Memory B cell (primary cell): Measurements from ENCODE around the gene AIFM3.
"Not testable (repeated sequence)": the region's sequence is repeated elsewhere in the genome, so short reads cannot be mapped to it uniquely, and the experiment has no call there.

ENCODE experiments used
- ATAC-seq: fragments of 150-1000 bp; cut with Tn5 transposase; 2 replicates; pipeline ENCODE4 v1.10.0; 2021; ENCODE audit warnings: low read depth, mild to moderate bottlenecking, moderate library complexity
- DNase-seq, 2 donors: peaks; one replicate each; pipeline ENCODE4 v3.0.0; 2022; ENCODE audit warnings: low spot score in 2 of 2
- H3K27ac Mint-ChIP-seq: one replicate; pipeline ENCODE4 v1.8.0; 2022; ENCODE audit warnings: mild to moderate bottlenecking, moderate library complexity, mixed read lengths
- H3K27me3 Mint-ChIP-seq: one replicate; pipeline ENCODE4 v1.8.0; 2022; ENCODE audit warnings: mixed read lengths
- H3K36me3 Mint-ChIP-seq: one replicate; pipeline ENCODE4 v1.8.0; 2022; ENCODE audit warnings: mild to moderate bottlenecking, mixed read lengths
- H3K4me1 Mint-ChIP-seq: one replicate; pipeline ENCODE4 v1.8.0; 2022; ENCODE audit warnings: mixed read lengths
- H3K4me3 Mint-ChIP-seq: one replicate; pipeline ENCODE4 v1.8.0; 2022; ENCODE audit warnings: mild to moderate bottlenecking, moderate library complexity, mixed read lengths
- H3K9me3 Mint-ChIP-seq: one replicate; pipeline ENCODE4 v1.8.0; 2022; ENCODE audit warnings: mixed read lengths

AIFM3 gene, protein sequence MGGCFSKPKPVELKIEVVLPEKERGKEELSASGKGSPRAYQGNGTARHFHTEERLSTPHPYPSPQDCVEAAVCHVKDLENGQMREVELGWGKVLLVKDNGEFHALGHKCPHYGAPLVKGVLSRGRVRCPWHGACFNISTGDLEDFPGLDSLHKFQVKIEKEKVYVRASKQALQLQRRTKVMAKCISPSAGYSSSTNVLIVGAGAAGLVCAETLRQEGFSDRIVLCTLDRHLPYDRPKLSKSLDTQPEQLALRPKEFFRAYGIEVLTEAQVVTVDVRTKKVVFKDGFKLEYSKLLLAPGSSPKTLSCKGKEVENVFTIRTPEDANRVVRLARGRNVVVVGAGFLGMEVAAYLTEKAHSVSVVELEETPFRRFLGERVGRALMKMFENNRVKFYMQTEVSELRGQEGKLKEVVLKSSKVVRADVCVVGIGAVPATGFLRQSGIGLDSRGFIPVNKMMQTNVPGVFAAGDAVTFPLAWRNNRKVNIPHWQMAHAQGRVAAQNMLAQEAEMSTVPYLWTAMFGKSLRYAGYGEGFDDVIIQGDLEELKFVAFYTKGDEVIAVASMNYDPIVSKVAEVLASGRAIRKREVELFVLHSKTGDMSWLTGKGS

DNA sequence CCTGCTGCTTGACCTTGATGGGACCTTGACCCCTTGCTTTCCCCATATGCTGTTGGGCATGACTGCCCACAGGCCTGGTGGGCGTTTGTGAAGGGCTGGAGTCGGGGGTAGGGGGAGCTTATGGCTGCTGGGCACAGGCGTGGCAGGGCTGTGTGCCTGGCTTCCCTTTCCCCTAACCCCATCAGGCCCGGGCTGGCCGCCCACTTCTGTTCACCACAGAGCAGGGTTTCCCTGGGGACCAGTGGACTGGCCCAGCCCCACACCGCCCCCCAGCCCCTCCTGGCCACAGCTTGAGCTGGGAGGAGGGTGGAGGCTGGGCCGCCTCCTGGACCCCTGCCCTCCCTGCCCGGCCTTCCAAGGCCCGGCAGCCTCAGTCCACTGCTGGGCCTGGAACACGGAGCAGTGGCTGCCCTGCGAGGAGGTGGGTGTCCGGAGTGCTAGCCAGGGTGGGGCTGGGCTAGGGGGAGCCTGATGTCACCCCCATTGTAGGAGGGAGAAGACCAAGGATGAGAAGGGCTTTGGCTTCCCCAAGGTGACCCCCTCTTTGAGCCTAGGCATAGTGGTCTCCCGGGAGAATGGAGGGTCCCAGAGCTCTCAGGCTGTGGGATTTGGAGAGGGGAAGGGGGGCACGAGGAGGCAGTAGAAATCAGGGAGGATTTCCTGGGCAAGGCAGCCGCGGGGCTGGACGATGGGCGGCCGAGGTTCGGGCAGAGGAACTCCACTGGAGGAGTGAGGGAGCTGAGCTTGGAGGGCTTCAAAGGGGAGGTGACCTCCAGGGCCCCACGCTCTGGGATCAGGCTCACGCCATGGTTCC, at the start of gene AIFM3:
TSS of gene AIFM3 (plus strand) at position 373 of the 814 bp plus-strand sequence. CDS start 690 bp downstream, outside the sequence.
- no peaks in the 10 kb centered on the region for H3K36me3 Mint-ChIP-seq
- no peak within 1 kb of the TSS for H3K4me3 Mint-ChIP-seq
- no peak within 1 kb of the TSS for H3K27ac Mint-ChIP-seq
- no peaks in the 10 kb centered on the region for H3K27me3 Mint-ChIP-seq
- no peaks in the 10 kb centered on the region for H3K9me3 Mint-ChIP-seq
- DNase-seq (no peak), ATAC-seq (no peak)
- peaks cover 35% of the 10 kb centered on the region for H3K4me1 Mint-ChIP-seq

DNA sequence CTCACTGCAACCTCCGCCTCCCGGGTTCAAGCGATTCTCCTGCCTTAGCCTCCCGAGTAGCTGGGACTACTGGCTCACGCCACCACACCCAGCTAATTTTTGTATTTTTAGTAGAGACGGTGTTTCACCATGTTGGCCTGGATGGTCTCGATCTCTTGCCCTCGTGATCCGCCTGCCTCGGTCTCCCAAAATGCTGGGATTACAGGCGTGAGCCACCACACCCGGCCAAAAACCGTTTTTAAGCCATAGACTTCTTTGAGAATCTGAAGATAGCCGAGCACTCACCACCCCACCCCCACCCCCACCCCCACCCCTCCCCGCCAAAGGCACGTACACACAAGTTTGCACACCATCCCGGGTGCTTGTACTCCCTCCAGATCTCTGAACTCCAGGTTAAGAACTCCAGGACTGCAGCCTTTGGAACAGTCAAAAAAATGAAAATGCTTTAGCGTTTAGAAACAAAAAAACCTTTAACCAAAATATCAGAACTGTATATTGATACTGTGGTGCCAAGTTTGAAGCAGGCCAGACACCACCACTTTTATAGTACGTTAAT, 48.3 kb upstream of the AIFM3 start:
- Mint-ChIP-seq H3K4me3 (peak overlapping the region; percentile 95), H3K36me3 (peaks cover 2% of the 10 kb centered on the region), H3K4me1 (peaks cover 26% of the 10 kb centered on the region), H3K27me3 (no peaks in the 10 kb centered on the region), H3K9me3 (no peaks in the 10 kb centered on the region), H3K27ac (peak overlapping the region; percentile 80)
- DNase-seq = no peak
- ATAC-seq = no peak

DNA sequence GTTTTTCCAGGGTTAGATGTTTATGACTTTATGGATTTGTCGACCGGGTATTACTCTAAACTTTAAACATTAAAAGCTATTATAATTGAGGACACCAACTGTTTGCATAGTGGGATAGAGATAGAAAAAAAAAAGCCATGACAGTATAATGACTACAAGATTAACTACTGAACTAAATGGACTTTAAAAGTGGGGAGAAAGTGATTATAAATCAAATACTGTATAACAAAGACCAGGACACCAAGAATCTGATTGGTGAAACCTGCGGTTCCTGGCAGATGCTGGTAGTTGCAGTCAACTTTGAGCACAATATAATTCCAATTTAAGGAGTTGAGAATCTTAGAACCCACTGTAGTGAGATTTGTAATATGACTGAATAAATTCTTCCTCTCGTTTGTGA, 47.3 kb upstream of the AIFM3 start:
- peak overlapping the region; percentile 75 for H3K4me3 Mint-ChIP-seq
- H3K4me1 Mint-ChIP-seq = peaks cover 29% of the 10 kb centered on the region
- ATAC-seq (no peak), DNase-seq (no peak)
- no peaks in the 10 kb centered on the region for H3K27me3 Mint-ChIP-seq
- peaks cover 2% of the 10 kb centered on the region for H3K36me3 Mint-ChIP-seq
- no peak overlapping the region for H3K27ac Mint-ChIP-seq
- H3K9me3 Mint-ChIP-seq = no peaks in the 10 kb centered on the region

DNA sequence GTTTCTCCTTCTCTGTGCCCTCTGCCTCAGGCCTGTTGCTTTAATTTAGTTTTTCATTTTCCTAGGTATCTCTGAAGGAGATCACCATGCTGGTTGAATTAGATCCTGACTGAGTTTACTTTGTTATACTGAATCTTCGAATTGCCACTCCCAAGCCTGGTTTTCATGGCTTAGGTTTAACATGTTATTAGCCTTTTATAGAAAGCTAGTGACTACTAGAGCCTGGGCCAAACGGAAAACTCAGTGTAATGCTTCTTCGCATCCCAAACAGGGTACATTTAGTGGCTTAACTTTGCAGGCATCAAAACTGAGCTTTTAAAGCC, 46.2 kb upstream of the AIFM3 start:
- Mint-ChIP-seq H3K4me1 (peaks cover 35% of the 10 kb centered on the region), H3K27ac (no peak overlapping the region), H3K4me3 (peak overlapping the region; percentile 75), H3K27me3 (no peaks in the 10 kb centered on the region), H3K9me3 (no peaks in the 10 kb centered on the region), H3K36me3 (peaks cover 2% of the 10 kb centered on the region)
- no peak for ATAC-seq
- no peak for DNase-seq

DNA sequence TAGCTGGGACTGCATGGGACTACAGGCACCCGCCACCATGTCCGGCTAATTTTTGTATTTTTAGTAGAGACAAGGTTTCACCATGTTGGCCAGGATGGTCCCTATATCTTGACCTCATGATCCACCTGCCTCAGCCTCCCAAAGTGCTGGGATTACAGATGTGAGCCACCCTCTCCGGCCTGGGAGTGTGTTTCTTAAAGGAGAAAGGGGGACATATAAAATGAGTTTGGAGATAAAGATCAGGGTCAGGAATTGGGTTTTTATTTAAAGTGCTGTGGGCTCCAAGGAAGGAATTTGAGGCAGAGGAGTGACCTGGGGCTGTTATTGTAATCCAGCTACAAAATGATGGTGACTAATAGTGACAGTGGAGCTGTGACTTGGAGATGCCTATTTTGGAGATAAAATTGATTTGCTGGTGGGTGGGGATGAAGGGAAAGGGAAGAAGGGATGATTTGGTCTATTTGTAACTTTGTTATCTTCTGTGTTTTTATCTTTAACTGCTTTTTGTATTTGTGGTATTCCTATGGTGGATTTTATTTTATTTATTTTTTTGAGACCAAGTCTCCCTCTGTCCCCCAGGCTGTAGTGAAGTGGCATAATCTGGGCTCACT, 44.8 kb upstream of the AIFM3 start:
- no peaks in the 10 kb centered on the region for H3K9me3 Mint-ChIP-seq
- H3K36me3 Mint-ChIP-seq = peaks cover 7% of the 10 kb centered on the region
- no peak for ATAC-seq
- H3K4me3 Mint-ChIP-seq = peak overlapping the region; percentile 28
- H3K27ac Mint-ChIP-seq = peak overlapping the region; percentile 79
- peaks cover 38% of the 10 kb centered on the region for H3K4me1 Mint-ChIP-seq
- H3K27me3 Mint-ChIP-seq = no peaks in the 10 kb centered on the region
- no peak for DNase-seq

DNA sequence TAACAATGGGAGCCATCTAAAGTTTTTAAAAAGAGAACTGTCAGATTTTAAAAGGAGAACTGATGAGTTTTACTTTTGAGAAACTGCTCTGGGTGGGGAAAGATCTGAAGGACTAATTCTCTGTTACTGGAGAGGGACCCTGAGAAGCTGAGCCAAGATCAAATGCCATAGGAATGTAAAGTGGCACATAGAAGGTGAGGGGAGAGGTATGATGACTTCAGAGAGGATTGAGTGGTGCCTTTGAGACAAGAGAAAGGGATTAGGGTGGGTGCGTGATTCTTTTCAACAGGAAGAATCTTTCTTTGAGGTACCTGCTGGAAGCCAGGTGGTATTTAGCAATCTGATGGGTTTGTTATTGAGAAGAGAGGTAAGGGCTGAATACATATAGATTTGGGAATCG, 40.8 kb upstream of the AIFM3 start:
- Mint-ChIP-seq H3K9me3 (no peaks in the 10 kb centered on the region), H3K27ac (peak overlapping the region; percentile 84), H3K4me1 (peaks cover 36% of the 10 kb centered on the region), H3K36me3 (peaks cover 13% of the 10 kb centered on the region), H3K27me3 (no peaks in the 10 kb centered on the region), H3K4me3 (peak overlapping the region; percentile 8)
- peak; percentile 48 for ATAC-seq
- DNase-seq = no peak

DNA sequence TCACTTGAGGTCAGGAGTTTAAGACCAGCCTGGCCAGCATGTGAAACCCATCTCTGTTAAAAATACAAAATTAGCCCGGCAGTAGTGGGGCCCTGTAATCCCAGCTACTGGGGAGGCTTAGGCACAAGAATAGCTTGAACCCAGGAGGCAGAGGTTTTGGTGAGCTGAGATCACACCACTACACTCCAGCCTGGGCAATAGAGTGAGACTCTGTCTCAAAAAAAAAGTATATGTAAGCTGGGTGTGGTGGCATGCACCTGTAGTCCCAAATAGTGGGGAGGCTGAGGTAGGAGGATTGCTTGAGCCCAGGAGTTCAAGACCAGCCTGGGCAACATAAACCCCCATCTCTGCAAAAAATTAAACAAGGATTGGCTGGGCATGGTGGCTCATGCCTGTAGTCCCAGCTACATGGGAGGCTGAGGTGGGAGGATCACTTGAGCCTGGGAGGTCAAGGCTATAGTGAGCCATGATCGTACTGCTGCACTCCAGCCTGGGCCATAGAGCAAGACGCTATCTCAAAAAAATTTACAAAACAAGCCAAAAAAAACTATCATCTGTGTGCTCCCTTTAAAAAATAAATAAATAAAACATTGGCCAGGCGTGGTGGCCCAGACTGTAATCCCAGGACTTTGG, 39.0 kb upstream of the AIFM3 start:
- DNase-seq = no peak
- Mint-ChIP-seq H3K27ac (no peak overlapping the region), H3K4me3 (no peak overlapping the region), H3K9me3 (no peaks in the 10 kb centered on the region), H3K27me3 (no peaks in the 10 kb centered on the region), H3K4me1 (peaks cover 32% of the 10 kb centered on the region), H3K36me3 (peaks cover 12% of the 10 kb centered on the region)
- ATAC-seq = no peak

DNA sequence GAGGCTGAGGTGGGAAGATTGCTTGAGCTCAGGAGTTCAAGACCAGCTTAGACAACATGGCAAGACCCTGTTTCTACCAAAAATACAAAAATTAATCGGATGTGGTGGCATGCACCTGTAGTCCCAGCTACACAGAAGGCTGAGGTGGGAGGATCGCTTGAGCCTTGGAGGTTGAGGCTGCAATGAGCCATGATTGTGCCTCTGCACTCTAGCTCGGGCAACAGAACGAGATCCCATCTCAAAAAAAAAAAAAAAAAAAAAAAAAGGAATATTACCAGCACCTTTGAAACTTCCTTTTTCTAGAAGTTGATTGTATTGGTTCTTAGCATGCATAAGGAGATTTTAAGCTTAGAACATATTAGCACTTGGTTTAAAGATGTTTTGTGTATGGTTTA, 38.5 kb upstream of the AIFM3 start:
- Mint-ChIP-seq H3K27me3 (no peaks in the 10 kb centered on the region), H3K27ac (no peak overlapping the region), H3K4me1 (peaks cover 32% of the 10 kb centered on the region), H3K9me3 (no peaks in the 10 kb centered on the region), H3K4me3 (no peak overlapping the region), H3K36me3 (peaks cover 12% of the 10 kb centered on the region)
- DNase-seq = no peak
- no peak for ATAC-seq

DNA sequence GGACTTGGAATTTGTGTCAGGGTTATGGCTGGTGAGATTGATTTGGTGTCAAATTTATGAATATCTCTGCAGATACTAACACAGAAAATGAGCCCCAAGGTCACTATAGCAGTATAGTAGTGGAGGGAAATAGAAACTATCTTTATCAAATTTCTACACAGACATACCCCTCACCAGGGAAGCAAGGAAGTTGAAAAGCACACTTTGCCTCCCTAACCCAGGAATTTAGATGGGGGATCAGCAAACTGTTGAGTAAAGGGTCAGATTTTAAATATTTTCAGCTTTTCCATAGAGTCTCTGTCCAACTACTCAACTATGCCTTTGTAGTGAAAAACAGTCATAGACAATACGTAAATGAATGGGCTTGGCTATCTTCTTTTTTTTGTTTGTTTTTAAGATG, 37.1 kb upstream of the AIFM3 start:
- Mint-ChIP-seq H3K36me3 (peaks cover 18% of the 10 kb centered on the region), H3K4me1 (peaks cover 32% of the 10 kb centered on the region), H3K27ac (no peak overlapping the region), H3K27me3 (no peaks in the 10 kb centered on the region), H3K4me3 (no peak overlapping the region), H3K9me3 (no peaks in the 10 kb centered on the region)
- DNase-seq = no peak
- ATAC-seq = no peak

DNA sequence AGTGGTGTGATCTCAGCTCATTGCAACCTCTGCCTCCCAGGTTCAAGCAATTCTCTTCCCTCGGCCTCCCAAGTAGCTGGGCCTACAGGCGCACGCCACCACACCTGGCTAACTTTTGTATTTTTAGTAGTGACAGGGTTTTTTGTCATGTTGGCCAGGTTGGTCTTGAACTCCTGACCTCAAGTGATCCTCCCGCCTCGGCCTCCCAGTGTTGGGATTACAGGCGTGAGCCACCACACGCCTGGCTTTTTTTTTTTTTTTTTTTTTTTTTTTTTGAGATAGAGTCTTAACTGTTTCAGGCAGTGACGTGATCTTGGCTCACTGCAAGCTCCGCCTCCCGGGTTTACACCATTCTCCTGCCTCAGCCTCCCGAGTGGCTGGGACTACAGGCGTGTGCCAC, 36.6 kb upstream of the AIFM3 start:
- Mint-ChIP-seq H3K4me1 (peaks cover 29% of the 10 kb centered on the region), H3K36me3 (peaks cover 18% of the 10 kb centered on the region)
- ATAC-seq, DNase-seq, H3K27me3 Mint-ChIP-seq, H3K9me3 Mint-ChIP-seq, H3K27ac Mint-ChIP-seq, H3K4me3 Mint-ChIP-seq: not testable (repeated sequence)

DNA sequence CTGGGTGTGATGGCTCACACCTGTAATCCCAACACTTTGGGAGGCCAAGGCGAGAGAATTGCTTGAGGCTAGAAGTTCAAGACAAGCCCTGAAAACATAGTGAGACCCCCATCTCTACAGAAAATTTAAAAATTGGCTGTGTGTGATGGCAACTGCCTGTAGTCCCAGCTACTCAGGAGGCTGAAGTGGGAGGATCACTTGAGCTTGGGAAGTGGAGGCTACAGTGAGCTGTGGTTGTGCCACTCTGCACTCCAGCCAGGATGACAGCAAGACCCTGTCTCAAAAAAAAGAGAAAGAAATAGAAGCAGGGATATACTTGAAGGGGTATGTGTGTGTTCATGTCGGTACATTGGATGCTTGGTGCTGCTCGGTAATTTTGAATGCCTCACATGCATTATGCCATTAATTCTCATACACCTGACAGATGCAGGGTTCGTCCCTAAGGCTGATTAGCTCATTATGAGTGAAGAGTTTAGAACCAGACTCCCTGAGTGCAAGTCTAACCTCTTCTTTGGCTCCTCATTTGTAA, 35.9 kb upstream of the AIFM3 start:
- ATAC-seq (no peak), DNase-seq (no peak)
- Mint-ChIP-seq H3K4me3 (no peak overlapping the region), H3K9me3 (no peaks in the 10 kb centered on the region), H3K27me3 (no peaks in the 10 kb centered on the region), H3K4me1 (peaks cover 22% of the 10 kb centered on the region), H3K36me3 (peaks cover 17% of the 10 kb centered on the region), H3K27ac (no peak overlapping the region)

DNA sequence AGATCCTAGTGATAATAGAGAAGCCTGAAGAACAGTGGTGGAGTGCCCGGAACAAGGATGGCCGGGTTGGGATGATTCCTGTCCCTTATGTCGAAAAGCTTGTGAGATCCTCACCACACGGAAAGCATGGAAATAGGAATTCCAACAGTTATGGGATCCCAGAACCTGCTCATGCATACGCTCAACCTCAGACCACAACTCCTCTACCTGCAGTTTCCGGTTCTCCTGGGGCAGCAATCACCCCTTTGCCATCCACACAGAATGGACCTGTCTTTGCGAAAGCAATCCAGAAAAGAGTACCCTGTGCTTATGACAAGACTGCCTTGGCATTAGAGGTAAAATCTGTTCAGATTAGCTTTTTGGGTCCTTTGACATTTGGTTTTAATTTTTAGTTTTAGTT, 33.1 kb upstream of the AIFM3 start:
- Mint-ChIP-seq H3K4me1 (peaks cover 30% of the 10 kb centered on the region), H3K9me3 (no peaks in the 10 kb centered on the region), H3K4me3 (no peak overlapping the region), H3K27me3 (no peaks in the 10 kb centered on the region), H3K27ac (no peak overlapping the region), H3K36me3 (peaks cover 22% of the 10 kb centered on the region)
- ATAC-seq (no peak), DNase-seq (no peak)

DNA sequence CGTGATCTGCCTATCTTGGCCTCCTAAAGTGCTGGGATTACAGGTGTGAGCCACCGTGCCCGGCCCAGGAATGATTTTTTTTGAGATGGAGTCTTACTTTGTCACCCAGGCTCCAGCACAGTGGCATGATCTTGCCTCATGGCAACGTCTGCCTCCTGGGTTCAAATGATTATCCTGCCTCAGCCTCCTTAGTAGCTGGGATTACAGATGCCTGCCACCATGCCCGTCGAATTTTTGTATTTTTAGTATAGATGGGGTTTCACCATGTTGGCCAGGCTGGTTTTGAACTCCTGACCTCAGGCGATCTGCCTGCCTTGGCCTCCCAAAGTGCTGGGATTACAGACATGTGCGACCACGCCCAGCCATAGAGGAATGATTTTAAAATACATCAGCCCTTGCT, 32.0 kb upstream of the AIFM3 start:
- H3K27ac Mint-ChIP-seq, ATAC-seq, H3K27me3 Mint-ChIP-seq, H3K4me3 Mint-ChIP-seq, H3K9me3 Mint-ChIP-seq, DNase-seq: not testable (repeated sequence)
- H3K36me3 Mint-ChIP-seq = peaks cover 21% of the 10 kb centered on the region
- H3K4me1 Mint-ChIP-seq = peaks cover 31% of the 10 kb centered on the region
